GM06990 (cell line): ENCODE measurements around the gene CCHCR1.

Source experiments
- DNase-seq: peaks from one replicate; pipeline ENCODE4 v3.0.0-alpha.2; 2011; ENCODE audit not compliant: insufficient read length; ENCODE audit errors: extremely low read depth
- H3K27me3 ChIP-seq: replicated peaks from 2 replicates; pipeline ENCODE4 v1.6.0; 2011; ENCODE audit warnings: low read length; ENCODE audit not compliant: control insufficient read depth, insufficient read depth
- H3K36me3 ChIP-seq: 2 replicates; pipeline ENCODE4 v1.5.1; 2011; ENCODE audit warnings: low read length; ENCODE audit not compliant: control insufficient read depth, insufficient read depth
- H3K4me3 ChIP-seq: replicated peaks from 2 replicates; pipeline ENCODE4 v1.5.1; 2011; ENCODE audit warnings: low read depth, mild to moderate bottlenecking, control low read depth, low read length
- TF ChIP-seq, protein P1 (sequence below): IDR thresholded peaks from 2 replicates; pipeline ENCODE4 v1.5.1; 2011; ENCODE audit warnings: low read length, control low read depth, mild to moderate bottlenecking, inconsistent platforms; ENCODE audit not compliant: insufficient read depth, poor library complexity, severe bottlenecking

CCHCR1 gene

DNA sequence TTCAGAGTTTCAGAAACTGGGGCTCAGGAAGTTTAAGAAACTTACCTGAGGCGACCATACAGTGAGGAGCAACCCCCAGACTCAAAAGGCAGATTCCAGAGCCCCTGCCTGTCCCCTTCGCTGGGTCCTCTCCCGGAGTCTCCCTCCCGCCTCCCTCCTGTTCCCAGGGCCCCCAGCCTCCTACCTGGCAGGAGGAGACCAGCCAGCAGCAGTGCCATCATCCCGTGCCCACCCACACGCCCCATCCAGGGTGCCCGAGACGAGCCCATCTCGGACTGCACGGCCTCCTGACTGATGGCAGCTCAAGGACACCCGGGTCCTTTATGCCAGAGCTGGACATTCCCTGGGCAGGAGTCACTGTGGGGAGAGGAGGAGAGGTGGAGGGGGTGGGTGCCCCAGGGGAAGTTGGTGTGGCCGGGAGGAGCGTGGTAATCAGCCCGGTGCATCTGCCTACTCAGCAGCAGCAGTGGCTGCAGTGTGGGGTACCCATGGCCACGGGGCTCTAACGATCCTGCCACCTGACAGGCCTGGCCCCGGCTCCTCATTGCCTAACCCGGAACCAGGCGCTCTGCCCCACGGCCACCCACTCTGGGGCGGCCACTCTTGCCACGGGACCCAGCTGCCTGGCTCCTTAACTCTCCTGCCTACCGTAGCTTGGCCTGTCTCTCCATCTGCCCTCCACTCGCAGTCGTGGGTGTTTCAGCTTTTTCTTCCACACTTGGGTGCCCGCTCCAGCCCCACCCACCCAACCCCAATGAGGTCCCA lies 37.3 kb downstream of the CCHCR1 start, which contains the start of gene CDSN:
CDSN (minus strand) TSS at position 296 of the 765 bp plus-strand sequence; CDS start at position 269, 27 bp downstream.
- DNase-seq = no peak
- H3K4me3 ChIP-seq = no peak within 1 kb of the TSS
- TF ChIP-seq, protein P1, sequence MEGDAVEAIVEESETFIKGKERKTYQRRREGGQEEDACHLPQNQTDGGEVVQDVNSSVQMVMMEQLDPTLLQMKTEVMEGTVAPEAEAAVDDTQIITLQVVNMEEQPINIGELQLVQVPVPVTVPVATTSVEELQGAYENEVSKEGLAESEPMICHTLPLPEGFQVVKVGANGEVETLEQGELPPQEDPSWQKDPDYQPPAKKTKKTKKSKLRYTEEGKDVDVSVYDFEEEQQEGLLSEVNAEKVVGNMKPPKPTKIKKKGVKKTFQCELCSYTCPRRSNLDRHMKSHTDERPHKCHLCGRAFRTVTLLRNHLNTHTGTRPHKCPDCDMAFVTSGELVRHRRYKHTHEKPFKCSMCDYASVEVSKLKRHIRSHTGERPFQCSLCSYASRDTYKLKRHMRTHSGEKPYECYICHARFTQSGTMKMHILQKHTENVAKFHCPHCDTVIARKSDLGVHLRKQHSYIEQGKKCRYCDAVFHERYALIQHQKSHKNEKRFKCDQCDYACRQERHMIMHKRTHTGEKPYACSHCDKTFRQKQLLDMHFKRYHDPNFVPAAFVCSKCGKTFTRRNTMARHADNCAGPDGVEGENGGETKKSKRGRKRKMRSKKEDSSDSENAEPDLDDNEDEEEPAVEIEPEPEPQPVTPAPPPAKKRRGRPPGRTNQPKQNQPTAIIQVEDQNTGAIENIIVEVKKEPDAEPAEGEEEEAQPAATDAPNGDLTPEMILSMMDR = no peak
- H3K27me3 ChIP-seq = peaks cover 3% of the 10 kb centered on the region
- H3K36me3 ChIP-seq = no peaks in the 10 kb centered on the region

DNA sequence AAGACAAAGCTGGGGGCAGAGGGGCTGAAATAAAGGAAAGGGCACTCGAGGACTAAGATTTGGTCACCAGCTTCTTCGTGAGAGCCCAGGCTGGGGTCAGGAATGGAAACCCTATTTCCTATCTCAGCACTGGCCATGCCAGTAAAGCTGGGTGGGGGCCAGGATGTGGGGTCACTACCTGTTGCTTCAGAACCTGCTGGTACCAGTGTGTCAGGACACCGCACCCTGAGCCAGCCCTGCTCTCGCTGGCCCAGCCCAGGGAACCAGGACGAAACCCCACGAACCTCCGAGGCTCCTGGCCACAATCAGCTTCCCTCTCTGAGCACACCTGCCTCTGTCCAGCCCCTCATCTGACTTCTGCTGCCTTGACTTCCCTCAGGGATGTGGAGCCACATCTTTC lies 39.4 kb downstream of the CCHCR1 start:
- Histone ChIP-seq H3K27me3 (peaks cover 3% of the 10 kb centered on the region), H3K4me3 (no peak overlapping the region), H3K36me3 (no peaks in the 10 kb centered on the region)
- TF ChIP-seq, protein P1 = no peak
- DNase-seq = no peak

DNA sequence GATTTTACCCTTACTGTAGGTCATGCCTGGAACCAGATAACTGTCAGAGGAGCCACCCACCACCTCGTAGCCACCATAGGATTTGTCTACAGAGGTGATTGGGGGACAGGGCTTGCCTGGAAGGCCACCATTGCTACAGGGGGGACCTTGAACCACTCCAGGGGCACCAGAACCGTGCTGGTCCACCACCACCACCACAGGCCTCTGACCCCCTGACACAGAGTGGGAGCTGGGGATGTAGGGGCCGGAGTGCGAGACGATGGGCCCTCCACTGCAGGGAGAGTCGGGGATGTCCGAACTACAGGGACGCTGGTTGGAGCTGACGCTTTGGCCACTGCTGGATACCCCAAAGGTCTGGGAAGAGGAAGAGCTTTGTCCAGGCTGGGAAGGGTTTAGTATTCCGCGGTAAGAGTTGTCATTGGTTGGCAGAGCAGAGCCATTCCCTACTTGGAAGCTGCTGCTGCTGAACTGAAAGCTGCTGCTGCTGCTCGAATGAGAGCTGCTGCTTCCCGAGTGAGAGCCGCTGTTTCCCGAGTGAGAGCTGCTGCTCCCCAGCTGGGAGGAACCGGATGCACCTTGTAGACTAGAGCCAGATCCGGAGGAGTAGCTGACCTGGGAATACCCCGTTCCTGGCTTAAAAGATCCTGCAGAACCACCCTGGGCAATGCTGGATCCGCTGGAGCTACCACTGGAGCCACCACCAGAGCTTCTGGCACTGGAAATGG lies 40.8 kb downstream of the CCHCR1 start:
- DNase-seq = no peak
- no peaks in the 10 kb centered on the region for H3K36me3 ChIP-seq
- TF ChIP-seq, protein P1 = no peak
- no peak overlapping the region for H3K4me3 ChIP-seq
- H3K27me3 ChIP-seq = peaks cover 1% of the 10 kb centered on the region

DNA sequence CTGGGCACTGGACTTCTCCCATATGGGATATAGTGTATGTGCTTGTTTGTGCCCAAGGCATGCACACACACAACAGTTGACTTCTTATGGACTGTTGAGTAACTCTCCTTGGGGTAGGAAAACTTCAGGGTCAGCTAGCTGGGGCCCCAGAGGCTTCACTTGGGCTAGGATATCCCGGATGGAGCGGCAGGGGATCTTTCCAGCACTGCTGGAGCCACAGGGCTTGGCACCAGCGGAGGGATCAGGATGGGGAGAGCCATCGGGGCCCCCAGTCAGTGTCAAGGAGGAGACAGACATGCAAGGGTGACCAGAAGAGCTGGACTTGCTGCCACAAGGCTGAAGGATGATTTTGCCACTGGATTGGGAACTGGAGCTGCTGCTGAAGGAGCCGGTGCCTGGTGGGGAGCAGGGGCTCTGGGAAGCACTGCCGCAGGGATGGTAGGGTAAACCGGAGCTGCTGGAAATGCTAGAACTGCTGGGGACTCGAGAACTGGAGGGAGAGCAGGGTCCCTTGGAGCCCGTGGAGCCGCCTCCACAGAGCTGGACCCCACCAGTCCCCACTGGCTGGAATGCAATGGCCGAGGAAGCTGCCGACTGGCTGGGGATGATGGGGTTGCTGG lies 41.6 kb downstream of the CCHCR1 start:
- Histone ChIP-seq H3K27me3 (peaks cover 3% of the 10 kb centered on the region), H3K36me3 (no peaks in the 10 kb centered on the region), H3K4me3 (no peak overlapping the region)
- TF ChIP-seq, protein P1 = no peak
- DNase-seq = no peak

DNA sequence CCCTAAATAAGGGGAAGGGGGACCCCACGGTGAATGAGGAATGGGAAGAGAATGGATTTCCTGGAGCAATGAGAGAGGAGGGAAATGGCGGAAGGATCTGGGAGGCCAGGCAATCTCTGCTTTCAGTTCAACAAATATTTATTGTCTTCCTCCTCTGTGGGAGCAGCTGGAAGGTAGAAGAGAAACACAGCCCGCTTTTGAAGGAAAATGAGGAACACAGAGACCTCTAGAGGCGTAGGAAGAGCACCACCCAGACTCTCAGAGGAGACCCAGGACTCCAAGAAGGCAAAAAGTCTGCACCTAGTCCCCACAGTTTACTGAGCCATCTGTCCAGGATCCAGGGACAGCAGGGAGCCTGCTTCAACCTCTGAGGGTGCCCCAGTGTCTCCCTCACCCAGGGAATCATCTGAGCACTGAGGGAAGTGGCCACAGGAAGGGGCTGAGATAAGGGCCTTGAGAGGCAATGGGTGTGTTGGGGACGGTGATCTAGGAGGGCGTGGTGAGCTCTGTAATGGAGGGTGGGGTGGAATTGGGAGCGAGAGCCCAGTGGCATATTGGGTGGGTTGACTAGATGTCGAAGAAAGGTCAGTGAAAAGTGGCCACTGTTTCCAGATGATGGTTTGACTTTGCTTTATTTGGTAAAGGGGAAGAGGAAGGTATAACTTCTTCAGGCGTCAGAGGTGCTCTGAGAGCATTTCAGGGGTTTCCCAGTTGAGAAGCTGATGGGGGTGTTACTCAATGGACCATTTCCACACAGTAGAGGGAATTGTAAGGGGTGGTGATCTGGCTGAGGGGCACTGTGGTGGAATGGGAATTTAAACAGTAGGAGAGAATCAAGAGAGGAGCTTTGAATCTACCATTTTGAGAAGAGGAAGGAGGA lies 42.4 kb downstream of the CCHCR1 start:
- TF ChIP-seq, protein P1 = no peak
- no peak overlapping the region for H3K4me3 ChIP-seq
- DNase-seq = no peak

More for the DNA sequence above, 42.4 kb downstream of the CCHCR1 start:
- H3K27me3 ChIP-seq = peaks cover 3% of the 10 kb centered on the region
- H3K36me3 ChIP-seq = no peaks in the 10 kb centered on the region
